ENCODE data around the gene NT5DC2. TPM values are rescaled to one million over a fixed set of nuclear protein-coding genes. Genes with fewer than 3 reads are reported as not detected.

NT5DC2 gene
- total RNA-seq, 2 donors from 2014 or later, result 70.8 to 117 TPM

DNA sequence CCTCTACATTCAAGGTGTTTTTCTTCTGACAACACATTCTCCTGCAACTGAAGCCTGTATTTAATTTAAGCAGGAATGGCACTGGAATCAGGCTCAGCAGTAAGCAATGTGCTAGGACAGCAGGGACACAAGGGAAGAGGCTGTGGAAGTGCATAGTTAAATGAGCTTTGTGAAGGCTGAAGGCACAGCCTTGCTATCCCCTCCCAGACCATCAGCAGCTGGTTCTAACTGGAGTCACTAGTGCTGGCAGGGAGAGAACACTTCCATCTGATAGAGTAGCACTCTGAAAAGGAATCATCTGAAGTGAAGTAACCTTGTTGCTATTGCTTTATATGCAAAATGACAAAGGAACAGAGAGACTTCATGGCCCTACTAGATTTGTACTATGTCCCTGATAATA, 17.5 kb upstream of the NT5DC2 start:
- Histone ChIP-seq H3K9me3 (no peaks in the 10 kb centered on the region), H3K27me3 (replicated peaks; ENCODE audit: insufficient read depth) (no peaks in the 10 kb centered on the region), H3K36me3 (peaks cover 0 to 6% of the 10 kb centered on the region in 2 donors), H3K4me1 (replicated peaks) (no peaks in the 10 kb centered on the region), H3K27ac (no peak overlapping the region), H3K4me3 (no peak overlapping the region)
- DNase-seq (ENCODE audit: low spot score), result no peak
- TF ChIP-seq POLR2A (IDR thresholded peaks at IDR 0.05), result no peak
- TF ChIP-seq, protein P1, sequence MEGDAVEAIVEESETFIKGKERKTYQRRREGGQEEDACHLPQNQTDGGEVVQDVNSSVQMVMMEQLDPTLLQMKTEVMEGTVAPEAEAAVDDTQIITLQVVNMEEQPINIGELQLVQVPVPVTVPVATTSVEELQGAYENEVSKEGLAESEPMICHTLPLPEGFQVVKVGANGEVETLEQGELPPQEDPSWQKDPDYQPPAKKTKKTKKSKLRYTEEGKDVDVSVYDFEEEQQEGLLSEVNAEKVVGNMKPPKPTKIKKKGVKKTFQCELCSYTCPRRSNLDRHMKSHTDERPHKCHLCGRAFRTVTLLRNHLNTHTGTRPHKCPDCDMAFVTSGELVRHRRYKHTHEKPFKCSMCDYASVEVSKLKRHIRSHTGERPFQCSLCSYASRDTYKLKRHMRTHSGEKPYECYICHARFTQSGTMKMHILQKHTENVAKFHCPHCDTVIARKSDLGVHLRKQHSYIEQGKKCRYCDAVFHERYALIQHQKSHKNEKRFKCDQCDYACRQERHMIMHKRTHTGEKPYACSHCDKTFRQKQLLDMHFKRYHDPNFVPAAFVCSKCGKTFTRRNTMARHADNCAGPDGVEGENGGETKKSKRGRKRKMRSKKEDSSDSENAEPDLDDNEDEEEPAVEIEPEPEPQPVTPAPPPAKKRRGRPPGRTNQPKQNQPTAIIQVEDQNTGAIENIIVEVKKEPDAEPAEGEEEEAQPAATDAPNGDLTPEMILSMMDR (IDR thresholded peaks at IDR 0.05), result no peak
- no peak for TF ChIP-seq POLR2AphosphoS5 (IDR thresholded peaks at IDR 0.05)
- intact Hi-C loops (cut with DNase I), result no loop called here

DNA sequence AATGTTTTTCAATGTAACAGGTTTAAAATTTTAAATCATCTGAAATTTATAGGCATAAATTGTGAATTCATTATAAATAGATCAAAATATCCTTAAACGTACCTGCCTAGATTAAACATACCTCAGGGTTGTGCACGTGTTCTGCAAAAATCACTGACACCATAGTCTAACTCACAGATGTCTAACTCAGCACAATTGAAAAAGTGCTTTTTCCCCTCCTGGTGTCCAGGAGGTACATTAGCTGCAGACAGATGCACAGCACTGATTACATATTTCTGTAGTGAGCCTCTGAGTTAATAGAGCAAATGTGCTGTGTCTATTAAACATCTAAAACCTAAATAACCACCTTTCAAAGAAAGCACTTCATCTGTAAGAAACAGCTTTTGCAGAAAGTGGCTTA, 13.5 kb upstream of the NT5DC2 start:
- H3K36me3 ChIP-seq, result no peaks in the 10 kb centered on the region
- H3K4me1 ChIP-seq (replicated peaks), result no peaks in the 10 kb centered on the region
- 71% methylated on average over 2 of the region's 2 CpGs for WGBS
- no peak overlapping the region for H3K4me3 ChIP-seq
- H3K27ac ChIP-seq, result no peak overlapping the region
- H3K27me3 ChIP-seq (replicated peaks; ENCODE audit: insufficient read depth), result no peaks in the 10 kb centered on the region
- no peak for TF ChIP-seq POLR2AphosphoS5 (IDR thresholded peaks at IDR 0.05)
- TF ChIP-seq, protein P1 (IDR thresholded peaks at IDR 0.05), result no peak
- no peak for TF ChIP-seq POLR2A (IDR thresholded peaks at IDR 0.05)
- intact Hi-C loops (cut with DNase I), result no loop called here
- H3K9me3 ChIP-seq, result no peaks in the 10 kb centered on the region
- no peak for DNase-seq (ENCODE audit: low spot score)

DNA sequence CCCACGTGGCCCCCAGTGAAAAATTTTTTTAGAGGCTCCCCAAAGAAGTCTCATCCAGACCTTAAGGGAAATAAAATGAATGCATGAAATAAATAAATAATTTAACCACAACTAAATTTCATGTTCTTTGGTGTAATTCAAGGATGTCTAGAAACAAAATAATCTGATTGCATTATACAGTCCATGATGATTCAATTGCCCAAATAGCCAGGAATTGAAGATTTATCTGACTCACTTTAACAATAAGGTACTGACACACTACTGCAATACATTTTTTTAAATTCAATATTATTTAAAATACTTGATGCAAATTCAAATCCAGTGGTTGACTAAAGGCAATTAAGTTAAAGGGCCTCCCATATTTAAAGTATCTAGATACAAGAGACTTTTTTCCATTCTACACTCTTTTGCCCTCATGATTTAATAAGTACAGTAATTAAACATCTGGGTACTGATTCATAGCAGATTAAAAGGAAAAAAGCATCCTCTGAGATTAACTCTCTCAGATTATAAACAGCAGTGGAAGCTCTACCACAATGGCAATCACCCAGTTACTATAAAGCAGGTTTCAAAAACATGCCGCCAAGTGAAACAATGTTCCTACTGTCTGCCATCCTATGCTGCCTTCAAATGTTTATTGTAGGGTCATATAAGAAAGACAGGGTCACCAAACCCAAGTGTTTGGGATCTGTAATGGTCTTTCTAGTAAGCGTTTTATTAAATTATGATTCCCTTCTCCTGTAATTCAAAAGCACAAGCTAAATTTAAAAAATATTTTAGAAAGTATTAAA, 12.6 kb upstream of the NT5DC2 start:
- DNase-seq (ENCODE audit: low spot score), result no peak
- no peaks in the 10 kb centered on the region for H3K9me3 ChIP-seq
- no peaks in the 10 kb centered on the region for H3K4me1 ChIP-seq (replicated peaks)
- H3K27ac ChIP-seq, result no peak overlapping the region
- TF ChIP-seq POLR2AphosphoS5 (IDR thresholded peaks at IDR 0.05) (no peak), POLR2A (IDR thresholded peaks at IDR 0.05) (no peak)
- TF ChIP-seq, protein P1 (IDR thresholded peaks at IDR 0.05), result no peak
- intact Hi-C loops (cut with DNase I), result no loop called here
- no peak overlapping the region for H3K4me3 ChIP-seq
- H3K36me3 ChIP-seq, result no peaks in the 10 kb centered on the region
- 73% methylated on average over 3 of the region's 3 CpGs for WGBS
- H3K27me3 ChIP-seq (replicated peaks; ENCODE audit: insufficient read depth), result no peaks in the 10 kb centered on the region

DNA sequence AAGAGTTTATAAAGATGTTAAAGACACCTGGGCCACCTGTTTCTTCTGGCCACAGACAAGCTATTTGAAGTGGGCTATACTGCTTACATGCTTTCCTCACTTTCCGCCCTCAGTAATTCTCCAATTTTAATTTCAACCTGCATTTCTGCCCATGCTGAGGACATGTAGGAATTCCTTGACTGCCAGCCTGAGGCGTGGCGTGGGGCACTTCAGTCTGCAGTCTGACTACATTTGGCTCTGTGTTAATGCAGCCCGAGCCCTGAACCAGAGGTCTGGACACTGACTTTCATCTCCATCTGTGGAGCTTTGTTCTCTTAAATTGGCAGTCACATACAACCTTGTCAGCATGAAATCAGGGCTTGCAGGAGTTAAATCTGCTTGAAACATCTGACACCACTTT, 11.3 kb upstream of the NT5DC2 start:
- Histone ChIP-seq H3K4me1 (replicated peaks) (peaks cover 4% of the 10 kb centered on the region), H3K27me3 (replicated peaks; ENCODE audit: insufficient read depth) (no peaks in the 10 kb centered on the region), H3K27ac (no peak overlapping the region), H3K4me3 (no peak overlapping the region), H3K36me3 (no peaks in the 10 kb centered on the region), H3K9me3 (no peaks in the 10 kb centered on the region)
- 66% methylated on average over 4 of the region's 4 CpGs for WGBS
- TF ChIP-seq, protein P1 (IDR thresholded peaks at IDR 0.05), result no peak
- no peak for TF ChIP-seq POLR2A (IDR thresholded peaks at IDR 0.05)
- no peak for TF ChIP-seq POLR2AphosphoS5 (IDR thresholded peaks at IDR 0.05)
- intact Hi-C loops (cut with DNase I), result no loop called here
- no peak for DNase-seq (ENCODE audit: low spot score)

DNA sequence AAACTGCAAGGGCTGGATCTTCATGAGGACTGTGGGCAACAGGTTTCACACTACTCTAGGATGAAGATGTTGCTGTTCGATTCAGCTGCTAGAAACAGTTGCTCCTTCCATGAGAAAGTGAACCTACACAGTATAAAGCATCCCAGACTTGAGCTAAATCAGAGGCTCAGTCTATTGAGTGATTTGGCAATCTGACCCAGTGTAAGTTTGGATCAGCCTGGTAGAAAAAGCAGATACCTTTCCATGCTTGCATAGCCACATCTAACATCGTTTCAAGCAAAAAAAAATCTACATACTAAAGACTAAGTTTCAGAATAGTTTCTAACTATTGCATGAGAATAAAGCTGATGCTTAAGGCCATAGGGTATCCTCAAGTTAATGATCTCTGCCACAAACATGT, 7.4 kb upstream of the NT5DC2 start:
- intact Hi-C loops (cut with DNase I), result no loop called here
- TF ChIP-seq, protein P1 (IDR thresholded peaks at IDR 0.05), result no peak
- TF ChIP-seq POLR2A (IDR thresholded peaks at IDR 0.05), result no peak
- H3K27me3 ChIP-seq (replicated peaks; ENCODE audit: insufficient read depth), result no peaks in the 10 kb centered on the region
- H3K9me3 ChIP-seq, result no peaks in the 10 kb centered on the region
- WGBS, result 78% methylated on average over 2 of the region's 2 CpGs
- no peaks in the 10 kb centered on the region for H3K36me3 ChIP-seq
- DNase-seq (ENCODE audit: low spot score), result no peak
- H3K4me1 ChIP-seq (replicated peaks), result peaks cover 23% of the 10 kb centered on the region
- H3K4me3 ChIP-seq, result no peak overlapping the region
- H3K27ac ChIP-seq, result no peak overlapping the region
